Activated T-cell treated with anti-CD3 and anti-CD28 coated beads for 4 hours (primary cell): ENCODE results near the gene RIIAD1.
"Not testable (repeated sequence)": the region's sequence is repeated elsewhere in the genome, so short reads cannot be mapped to it uniquely, and the experiment has no call there.

Source experiments
- DNase-seq: peaks from one replicate; pipeline ENCODE4 v3.0.0-alpha.2; 2020

Gene RIIAD1

GRCh38 chr1:151737026-151737425, 15.7 kb downstream of the RIIAD1 start:
- DNase-seq = no peak

- no peak for DNase-seq
Observed at GRCh38 chr1:151737479-151737878, 16.2 kb downstream of the RIIAD1 start.

- no peak for DNase-seq
Observed at GRCh38 chr1:151739590-151740355, 18.5 kb downstream of the RIIAD1 start.

GRCh38 chr1:151741516-151741915, 20.2 kb downstream of the RIIAD1 start:
- DNase-seq = no peak

- no peak for DNase-seq
Observed at GRCh38 chr1:151756291-151756690, 35.0 kb downstream of the RIIAD1 start.

- DNase-seq = no peak
Observed at GRCh38 chr1:151759241-151759640, 37.9 kb downstream of the RIIAD1 start.

- no peak for DNase-seq
Observed at GRCh38 chr1:151760597-151761385, 39.5 kb downstream of the RIIAD1 start.

- peak; percentile 79 for DNase-seq
Observed at GRCh38 chr1:151762941-151763921, 41.9 kb downstream of the RIIAD1 start, which contains the start of gene MRPL9. Gene MRPL9, minus strand, starts transcription at chr1:151763496. Its CDS starts 17 bp downstream, at chr1:151763479.

GRCh38 chr1:151763990-151764389, 42.7 kb downstream of the RIIAD1 start:
- DNase-seq = no peak

GRCh38 chr1:151768351-151769066, 47.2 kb downstream of the RIIAD1 start:
- DNase-seq = not testable (repeated sequence)

- not testable (repeated sequence) for DNase-seq
Observed at GRCh38 chr1:151769270-151769669, 47.9 kb downstream of the RIIAD1 start.

- no peak for DNase-seq
Observed at GRCh38 chr1:151773702-151774101, 52.4 kb downstream of the RIIAD1 start.

- no peak for DNase-seq
Observed at GRCh38 chr1:151774256-151774922, 53.1 kb downstream of the RIIAD1 start.

GRCh38 chr1:151775894-151776664, 54.8 kb downstream of the RIIAD1 start:
- DNase-seq = no peak

- no peak for DNase-seq
Observed at GRCh38 chr1:151776665-151777062, 55.3 kb downstream of the RIIAD1 start.

GRCh38 chr1:151777317-151777716, 56.0 kb downstream of the RIIAD1 start:
- DNase-seq = no peak
